Activated T-cell treated with anti-CD3 and anti-CD28 coated beads, Interleukin-2, amount 50 U/mL, for 48 hours (primary cell): ENCODE measurements around the gene AAMP.
"Not testable (repeated sequence)": the region's sequence is repeated elsewhere in the genome, so short reads cannot be mapped to it uniquely, and the experiment has no call there.

Source experiments
- DNase-seq, 2 experiments: peaks; one replicate each; pipeline ENCODE4 v3.0.0-alpha.2; 2020

AAMP gene

GRCh38 chr2:218269900-218270720 is at the start of gene AAMP, which contains the start of gene PNKD:
Gene AAMP, minus strand, starts transcription at chr2:218270137. Its CDS starts 51 bp downstream, at chr2:218270086.
Gene PNKD, plus strand, starts transcription at chr2:218270519. Its CDS starts 17 bp downstream, at chr2:218270536.
- DNase-seq = peak; percentile 100

GRCh38 chr2:218318241-218318640 is 48.3 kb upstream of the AAMP start:
- no peak for DNase-seq

- no peak for DNase-seq
Observed at GRCh38 chr2:218317835-218318234, 47.9 kb upstream of the AAMP start.

- no peak for DNase-seq
Observed at GRCh38 chr2:218317303-218317630, 47.3 kb upstream of the AAMP start.

- DNase-seq = no peak
Observed at GRCh38 chr2:218315397-218315796, 45.5 kb upstream of the AAMP start.

- not testable (repeated sequence) for DNase-seq
Observed at GRCh38 chr2:218314764-218315163, 44.8 kb upstream of the AAMP start.

- DNase-seq = no peak
Observed at GRCh38 chr2:218313356-218313755, 43.4 kb upstream of the AAMP start.

- no peak for DNase-seq
Observed at GRCh38 chr2:218312267-218312756, 42.4 kb upstream of the AAMP start.

- not testable (repeated sequence) for DNase-seq
Observed at GRCh38 chr2:218311541-218312266, 41.8 kb upstream of the AAMP start.

GRCh38 chr2:218310853-218311540 is 41.1 kb upstream of the AAMP start:
- no peak for DNase-seq

GRCh38 chr2:218307415-218308090 is 37.6 kb upstream of the AAMP start:
- no peak for DNase-seq

GRCh38 chr2:218306184-218306920 is 36.4 kb upstream of the AAMP start:
- DNase-seq = no peak

GRCh38 chr2:218305383-218305782 is 35.4 kb upstream of the AAMP start:
- no peak for DNase-seq

- peak; percentile 91 to 92 for DNase-seq
Observed at GRCh38 chr2:218301176-218301819, 31.4 kb upstream of the AAMP start.

GRCh38 chr2:218300141-218300540 is 30.2 kb upstream of the AAMP start:
- no peak for DNase-seq

GRCh38 chr2:218298314-218298875 is 28.5 kb upstream of the AAMP start:
- DNase-seq = no peak

GRCh38 chr2:218296847-218297246 is 26.9 kb upstream of the AAMP start:
- DNase-seq = no peak

GRCh38 chr2:218296200-218296599 is 26.3 kb upstream of the AAMP start:
- DNase-seq = no peak

GRCh38 chr2:218295029-218295428 is 25.1 kb upstream of the AAMP start:
- no peak for DNase-seq

- no peak for DNase-seq
Observed at GRCh38 chr2:218294430-218295022, 24.6 kb upstream of the AAMP start.
